PFSK-1 (cell line): ENCODE data around the gene SLC41A3.

ENCODE experiments used
- FOXP2 ChIP-seq: optimal IDR thresholded peaks from 2 replicates; pipeline ENCODE3; 2011; ENCODE audit warnings: borderline replicate concordance, control low read depth, inconsistent platforms; ENCODE audit not compliant: insufficient read depth; ENCODE audit errors: extremely low read length, extremely low read depth
- POLR2AphosphoS5 ChIP-seq: IDR thresholded peaks from 2 replicates; pipeline ENCODE4 v1.6.1; 2012; ENCODE audit warnings: low read depth, mild to moderate bottlenecking, control low read depth, low read length, moderate library complexity
- REST ChIP-seq, 2 experiments: IDR thresholded peaks; 2 replicates each; pipeline versions ENCODE4 v1.6.1 to v1.8.0; 2011 to 2012; ENCODE audit warnings: low read depth in 2 of 2, low read length in 2 of 2, control low read depth in 1 of 2, inconsistent platforms in 1 of 2, mild to moderate bottlenecking in 1 of 2, moderate library complexity in 1 of 2; ENCODE audit not compliant: insufficient read depth in 1 of 2
- SIN3A ChIP-seq: IDR thresholded peaks from 2 replicates; pipeline ENCODE4 v1.6.1; 2012; ENCODE audit warnings: mild to moderate bottlenecking, low read length, moderate library complexity, borderline replicate concordance; ENCODE audit not compliant: insufficient read depth
- TAF1 ChIP-seq: IDR thresholded peaks from 2 replicates; pipeline ENCODE4 v1.6.1; 2012; ENCODE audit warnings: low read length, control low read depth, borderline replicate concordance; ENCODE audit not compliant: insufficient read depth

The SLC41A3 gene

GRCh38 chr3:126114443-126115386 lies 30.8 kb upstream of the SLC41A3 start:
- TF ChIP-seq TAF1 (no peak), FOXP2 (no peak), SIN3A (no peak), POLR2AphosphoS5 (no peak), REST (IDR thresholded peaks at IDR 0.05; ENCODE audit: insufficient read depth in 1 of 2, low read depth in 2 of 2, low read length in 2 of 2) (no peak)

GRCh38 chr3:126113733-126114442 lies 30.0 kb upstream of the SLC41A3 start:
- TF ChIP-seq REST (IDR thresholded peaks at IDR 0.05; ENCODE audit: insufficient read depth in 1 of 2, low read depth in 2 of 2, low read length in 2 of 2) (no peak), TAF1 (no peak), FOXP2 (no peak), POLR2AphosphoS5 (no peak), SIN3A (no peak)

GRCh38 chr3:126113238-126113555 lies 29.3 kb upstream of the SLC41A3 start:
- TF ChIP-seq POLR2AphosphoS5: no peak
- TF ChIP-seq FOXP2: no peak
- TF ChIP-seq SIN3A: no peak
- TF ChIP-seq REST (IDR thresholded peaks at IDR 0.05; ENCODE audit: insufficient read depth in 1 of 2, low read depth in 2 of 2, low read length in 2 of 2): no peak

- no peak for TF ChIP-seq SIN3A
- no peak for TF ChIP-seq POLR2AphosphoS5
- TF ChIP-seq FOXP2: no peak
- no peak for TF ChIP-seq REST (IDR thresholded peaks at IDR 0.05; ENCODE audit: insufficient read depth in 1 of 2, low read depth in 2 of 2, low read length in 2 of 2)
- TF ChIP-seq TAF1: no peak
Measured at GRCh38 chr3:126112531-126113237, 28.8 kb upstream of the SLC41A3 start.
